SU-DHL-6 (cell line): ENCODE data around the gene MARVELD1.

ENCODE experiments used
- H2AFZ ChIP-seq: fragments of 200-600 bp; sonication (generic); 2 replicates; pipeline ENCODE4 v1.6.1; 2014; ENCODE audit warnings: low read depth, mild to moderate bottlenecking, moderate library complexity, mixed read lengths, antibody characterized with exemption, low read length; ENCODE audit not compliant: severe bottlenecking
- H3F3A ChIP-seq: fragments of 200-600 bp; shearing (Covaris generic); 2 replicates; pipeline ENCODE4 v1.6.0; 2016; ENCODE audit warnings: antibody characterized with exemption, mild to moderate bottlenecking; ENCODE audit not compliant: insufficient read depth
- H3K27ac ChIP-seq: fragments of 200-600 bp; sonication (generic); 2 replicates; pipeline ENCODE4 v1.5.1; 2016; ENCODE audit warnings: low read depth, mild to moderate bottlenecking, low read length, moderate library complexity, mixed read lengths
- H3K27me3 ChIP-seq: fragments of 200-600 bp; sonication (generic), shearing (Covaris generic); 2 replicates; pipeline ENCODE4 v1.6.0; 2014; ENCODE audit warnings: mild to moderate bottlenecking, low read length
- H3K36me3 ChIP-seq: fragments of 200-600 bp; sonication (generic); 2 replicates; pipeline ENCODE4 v1.6.1; 2014; ENCODE audit warnings: mild to moderate bottlenecking, low read length, mixed read lengths
- H3K4me2 ChIP-seq: fragments of 300-600, 200-600 bp; shearing (Covaris generic), sonication (generic); 2 replicates; pipeline ENCODE4 v1.6.0; 2014; ENCODE audit warnings: low read length, low read depth, mild to moderate bottlenecking; ENCODE audit not compliant: poor library complexity, severe bottlenecking
- H3K4me3 ChIP-seq: fragments of 200-600 bp; sonication (generic); 2 replicates; pipeline ENCODE4 v1.5.1; 2014; ENCODE audit warnings: antibody characterized with exemption, low read length, mild to moderate bottlenecking, mixed read lengths; ENCODE audit not compliant: insufficient read depth, poor library complexity, severe bottlenecking
- H3K79me2 ChIP-seq: fragments of 200-600 bp; sonication (generic); 2 replicates; pipeline ENCODE4 v1.6.1; 2014; ENCODE audit warnings: mild to moderate bottlenecking, low read length, moderate library complexity; ENCODE audit not compliant: insufficient read depth
- H3K9ac ChIP-seq: fragments of 200-600 bp; sonication (generic); 2 replicates; pipeline ENCODE4 v1.7.0; 2014; ENCODE audit warnings: mild to moderate bottlenecking, low read length
- H3K9me2 ChIP-seq: fragments of 200-600 bp; sonication (generic); replicated peaks from 2 replicates; pipeline ENCODE4 v1.6.1; 2014; ENCODE audit warnings: low read length; ENCODE audit not compliant: insufficient read depth
- H3K9me3 ChIP-seq: fragments of 200-600 bp; sonication (generic); 2 replicates; pipeline ENCODE4 v1.6.1; 2014; ENCODE audit warnings: low read length, mixed read lengths; ENCODE audit not compliant: insufficient read depth
- H4K20me1 ChIP-seq: fragments of 200-600 bp; sonication (generic); 2 replicates; pipeline ENCODE4 v1.6.1; 2014; ENCODE audit warnings: low read depth, mild to moderate bottlenecking, antibody characterized with exemption, low read length, moderate library complexity, mixed read lengths
- CTCF ChIP-seq: fragments of 200-600 bp; sonication (generic); IDR thresholded peaks from one replicate; pipeline ENCODE4 v1.5.1; 2017; ENCODE audit warnings: antibody characterized with exemption, mild to moderate bottlenecking, low read length, moderate library complexity; ENCODE audit not compliant: insufficient read depth, poor library complexity, severe bottlenecking
- EZH2phosphoT487 ChIP-seq: fragments of 200-600 bp; sonication (generic), shearing (Covaris generic); conservative IDR thresholded peaks from 2 replicates; pipeline ENCODE4 v1.6.1; 2018; ENCODE audit warnings: mild to moderate bottlenecking, antibody characterized with exemption, low read length, moderate library complexity, mixed read lengths

The MARVELD1 gene

GRCh38 chr10:97748116-97748515 is 34.6 kb downstream of the MARVELD1 start:
- Histone ChIP-seq H2AFZ (no peak overlapping the region), H3F3A (no peaks in the 10 kb centered on the region), H3K9me3 (no peaks in the 10 kb centered on the region), H3K27ac (no peak overlapping the region), H3K4me3 (no peak overlapping the region), H3K4me2 (no peak overlapping the region), H3K79me2 (0 out of 2 replicates have a peak, but pooled peaks cover 1% of the 10 kb centered on the region), H4K20me1 (no peaks in the 10 kb centered on the region), H3K27me3 (no peaks in the 10 kb centered on the region), H3K9me2 (no peaks in the 10 kb centered on the region), H3K9ac (no peak overlapping the region), H3K36me3 (peaks cover 8% of the 10 kb centered on the region; the same call in 1 of the 2 replicates)
- no peak for TF ChIP-seq CTCF
- TF ChIP-seq EZH2phosphoT487 = no peak

- peaks cover 8% of the 10 kb centered on the region; the same call in 1 of the 2 replicates for H3K36me3 ChIP-seq
- no peak overlapping the region for H3K4me3 ChIP-seq
Observed at GRCh38 chr10:97752956-97753355, 39.4 kb downstream of the MARVELD1 start.

GRCh38 chr10:97754726-97755125 is 41.2 kb downstream of the MARVELD1 start:
- no peak overlapping the region for H3K27ac ChIP-seq
- no peaks in the 10 kb centered on the region for H3K9me3 ChIP-seq
- no peaks in the 10 kb centered on the region for H3K36me3 ChIP-seq
- no peak overlapping the region for H3K4me3 ChIP-seq
- no peak overlapping the region for H3K9ac ChIP-seq
- H3K79me2 ChIP-seq = no peaks in the 10 kb centered on the region
- TF ChIP-seq CTCF = no peak
- TF ChIP-seq EZH2phosphoT487 = no peak
- H3K4me2 ChIP-seq = no peak overlapping the region
- no peaks in the 10 kb centered on the region for H3F3A ChIP-seq
- H4K20me1 ChIP-seq = no peaks in the 10 kb centered on the region
- no peaks in the 10 kb centered on the region for H3K9me2 ChIP-seq
- no peaks in the 10 kb centered on the region for H3K27me3 ChIP-seq
- no peak overlapping the region for H2AFZ ChIP-seq

More at GRCh38 chr10:97752956-97753355, 39.4 kb downstream of the MARVELD1 start:
- Histone ChIP-seq H3K27me3 (no peaks in the 10 kb centered on the region), H3K9ac (no peak overlapping the region), H4K20me1 (no peaks in the 10 kb centered on the region), H3F3A (no peaks in the 10 kb centered on the region), H2AFZ (no peak overlapping the region), H3K4me2 (no peak overlapping the region), H3K9me2 (no peaks in the 10 kb centered on the region), H3K27ac (no peak overlapping the region), H3K79me2 (no peaks in the 10 kb centered on the region), H3K9me3 (no peaks in the 10 kb centered on the region)
- TF ChIP-seq CTCF (no peak), EZH2phosphoT487 (no peak)
